ENCODE data around the gene PCCA.
"Not testable (repeated sequence)": the region's sequence is repeated elsewhere in the genome, so short reads cannot be mapped to it uniquely, and the experiment has no call there.

Gene PCCA

GRCh38 chr13:100088644-100089464 is at the start of gene PCCA:
TSS of gene PCCA (plus strand) at chr13:100089093. CDS start at chr13:100089121, 28 bp downstream.
- peak; percentile 59 to 70 (median 65) for DNase-seq (ENCODE audit: low read depth in 2 of 3, low spot score in 2 of 3)

GRCh38 chr13:100039740-100040139 is 49.2 kb upstream of the PCCA start:
- no peak for DNase-seq (ENCODE audit: low read depth in 2 of 3, low spot score in 2 of 3)

GRCh38 chr13:100040196-100040595 is 48.7 kb upstream of the PCCA start:
- no peak for DNase-seq (ENCODE audit: low read depth in 2 of 3, low spot score in 2 of 3)

GRCh38 chr13:100044936-100045335 is 44.0 kb upstream of the PCCA start:
- DNase-seq (ENCODE audit: low read depth in 2 of 3, low spot score in 2 of 3) = no peak

GRCh38 chr13:100045355-100045754 is 43.5 kb upstream of the PCCA start:
- no peak for DNase-seq (ENCODE audit: low read depth in 2 of 3, low spot score in 2 of 3)

GRCh38 chr13:100051070-100051469 is 37.8 kb upstream of the PCCA start:
- no peak for DNase-seq (ENCODE audit: low read depth in 2 of 3, low spot score in 2 of 3)

- DNase-seq (ENCODE audit: low read depth in 2 of 3, low spot score in 2 of 3) = no peak
Measured at GRCh38 chr13:100059827-100060226, 29.1 kb upstream of the PCCA start.

- DNase-seq (ENCODE audit: low read depth in 2 of 3, low spot score in 2 of 3) = no peak
Measured at GRCh38 chr13:100063333-100063732, 25.6 kb upstream of the PCCA start.

GRCh38 chr13:100063906-100064305 is 25.0 kb upstream of the PCCA start:
- DNase-seq (ENCODE audit: low read depth in 2 of 3, low spot score in 2 of 3) = no peak

- DNase-seq (ENCODE audit: low read depth in 2 of 3, low spot score in 2 of 3) = no peak
Measured at GRCh38 chr13:100068133-100068931, 20.6 kb upstream of the PCCA start.

- DNase-seq (ENCODE audit: low read depth in 2 of 3, low spot score in 2 of 3) = no peak
Measured at GRCh38 chr13:100069278-100069677, 19.6 kb upstream of the PCCA start.

- DNase-seq (ENCODE audit: low read depth in 2 of 3, low spot score in 2 of 3) = no peak
Measured at GRCh38 chr13:100075700-100076587, 12.9 kb upstream of the PCCA start.

GRCh38 chr13:100079003-100079402 is 9.9 kb upstream of the PCCA start:
- DNase-seq (ENCODE audit: low read depth in 2 of 3, low spot score in 2 of 3) = not testable (repeated sequence)

GRCh38 chr13:100083401-100083800 is 5.5 kb upstream of the PCCA start:
- not testable (repeated sequence) for DNase-seq (ENCODE audit: low read depth in 2 of 3, low spot score in 2 of 3)

- no peak for DNase-seq (ENCODE audit: low read depth in 2 of 3, low spot score in 2 of 3)
Measured at GRCh38 chr13:100088273-100088643, 635 bp upstream of the PCCA start.

GRCh38 chr13:100089465-100090032 is 656 bp downstream of the PCCA start:
- DNase-seq (ENCODE audit: low read depth in 2 of 3, low spot score in 2 of 3) = no peak

GRCh38 chr13:100090861-100091260 is 2.0 kb downstream of the PCCA start:
- DNase-seq (ENCODE audit: low read depth in 2 of 3, low spot score in 2 of 3) = no peak

- DNase-seq (ENCODE audit: low read depth in 2 of 3, low spot score in 2 of 3) = no peak
Measured at GRCh38 chr13:100091391-100091790, 2.5 kb downstream of the PCCA start.

GRCh38 chr13:100092273-100092672 is 3.4 kb downstream of the PCCA start:
- DNase-seq (ENCODE audit: low read depth in 2 of 3, low spot score in 2 of 3) = not testable (repeated sequence)

- no peak for DNase-seq (ENCODE audit: low read depth in 2 of 3, low spot score in 2 of 3)
Measured at GRCh38 chr13:100095498-100095897, 6.6 kb downstream of the PCCA start.

- DNase-seq (ENCODE audit: low read depth in 2 of 3, low spot score in 2 of 3) = no peak
Measured at GRCh38 chr13:100096526-100096925, 7.6 kb downstream of the PCCA start.

Measured in activated CD8-positive, alpha-beta memory T cell treated with anti-CD3 and anti-CD28 coated beads for 48 hours (primary cell).